ENCODE data around the gene CEP68. TPM values are rescaled to one million over a fixed set of nuclear protein-coding genes. Genes with fewer than 3 reads are reported as not detected.

The CEP68 gene
- total RNA-seq, 1 experiment from 2014 or later: 11.2 TPM

GRCh38 chr2:65092791-65093190, 36.6 kb downstream of the CEP68 start:
- ChIA-PET CTCF (no interaction called here), RAD21 (ENCODE audit: low non-redundant PET in 1 of 2, low total read pairs in 2 of 2, uncharacterized antibody in 2 of 2, unreplicated experiment in 2 of 2) (no interaction called here), POLR2A (no interaction called here)
- H3K4me1 ChIP-seq (ENCODE audit: control insufficient read depth in 1 of 2, insufficient read depth in 2 of 2, low read length in 2 of 2): no peaks in the 10 kb centered on the region
- ATAC-seq (no peak), DNase-seq (ENCODE audit: low read depth, low spot score) (no peak)
- no peaks in the 10 kb centered on the region for H3K27me3 ChIP-seq (ENCODE audit: insufficient read depth, low read length)
- H3K36me3 ChIP-seq (ENCODE audit: control insufficient read depth in 1 of 2, insufficient read depth in 2 of 2, low read length in 2 of 2): peaks cover 22 to 28% of the 10 kb centered on the region in 2 experiments; a peak in 3 of 4 replicates
- H3K9me3 ChIP-seq (ENCODE audit: control insufficient read depth in 1 of 2, insufficient read depth in 1 of 2, low read depth in 1 of 2, low read length in 2 of 2): no peaks in the 10 kb centered on the region
- peaks cover 84% of the 10 kb centered on the region for H3K79me2 ChIP-seq (ENCODE audit: insufficient read depth, low read length)
- H3K9ac ChIP-seq (ENCODE audit: low read length): no peak overlapping the region
- no peak overlapping the region for H3K4me3 ChIP-seq (replicated peaks in 1 of 2; ENCODE audit: low read depth in 1 of 2, low read length in 2 of 2)
- no TSS peak for BruUV-seq (replicated peaks)
- H3K9me2 ChIP-seq (ENCODE audit: insufficient read depth): no peaks in the 10 kb centered on the region
- TF ChIP-seq EZH2phosphoT487 (IDR thresholded peaks at IDR 0.05; ENCODE audit: borderline replicate concordance) (no peak), ZBTB33 (IDR thresholded peaks at IDR 0.05; ENCODE audit: extremely low read depth, insufficient replicate concordance, low read length) (no peak), EGR1 (IDR thresholded peaks at IDR 0.05; ENCODE audit: low read depth) (no peak), SIN3A (IDR thresholded peaks at IDR 0.05; ENCODE audit: low read depth) (no peak), CEBPB (IDR thresholded peaks at IDR 0.05; ENCODE audit: low read depth) (no peak), TCF7L2 (IDR thresholded peaks at IDR 0.05; ENCODE audit: borderline replicate concordance, extremely low read depth, insufficient read depth, insufficient read length) (no peak), CBX3 (IDR thresholded peaks at IDR 0.05; ENCODE audit: low read depth) (no peak), ELF1 (IDR thresholded peaks at IDR 0.05; ENCODE audit: borderline replicate concordance, low read depth) (no peak), POLR2AphosphoS5 (IDR thresholded peaks at IDR 0.05; ENCODE audit: low read depth, low read length) (no peak), RAD21 (IDR thresholded peaks at IDR 0.05; ENCODE audit: low read depth) (no peak), YY1 (IDR thresholded peaks at IDR 0.05; ENCODE audit: extremely low read depth, insufficient replicate concordance, low read depth, low read length) (no peak), POLR2A (IDR thresholded peaks at IDR 0.05; ENCODE audit: borderline replicate concordance, extremely low read depth, insufficient read depth, insufficient read length) (no peak), SRF (IDR thresholded peaks at IDR 0.05; ENCODE audit: low read depth) (no peak), FOSL1 (IDR thresholded peaks at IDR 0.05; ENCODE audit: low read depth) (no peak), EZH2 (IDR thresholded peaks at IDR 0.05) (no peak), ZNF274 (IDR thresholded peaks at IDR 0.05; ENCODE audit: low read depth, low read length) (no peak), SP1 (IDR thresholded peaks at IDR 0.05; ENCODE audit: low read depth) (no peak)
- TF ChIP-seq, protein P1, sequence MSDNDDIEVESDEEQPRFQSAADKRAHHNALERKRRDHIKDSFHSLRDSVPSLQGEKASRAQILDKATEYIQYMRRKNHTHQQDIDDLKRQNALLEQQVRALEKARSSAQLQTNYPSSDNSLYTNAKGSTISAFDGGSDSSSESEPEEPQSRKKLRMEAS (IDR thresholded peaks at IDR 0.05): no peak
- TF ChIP-seq, protein P2, sequence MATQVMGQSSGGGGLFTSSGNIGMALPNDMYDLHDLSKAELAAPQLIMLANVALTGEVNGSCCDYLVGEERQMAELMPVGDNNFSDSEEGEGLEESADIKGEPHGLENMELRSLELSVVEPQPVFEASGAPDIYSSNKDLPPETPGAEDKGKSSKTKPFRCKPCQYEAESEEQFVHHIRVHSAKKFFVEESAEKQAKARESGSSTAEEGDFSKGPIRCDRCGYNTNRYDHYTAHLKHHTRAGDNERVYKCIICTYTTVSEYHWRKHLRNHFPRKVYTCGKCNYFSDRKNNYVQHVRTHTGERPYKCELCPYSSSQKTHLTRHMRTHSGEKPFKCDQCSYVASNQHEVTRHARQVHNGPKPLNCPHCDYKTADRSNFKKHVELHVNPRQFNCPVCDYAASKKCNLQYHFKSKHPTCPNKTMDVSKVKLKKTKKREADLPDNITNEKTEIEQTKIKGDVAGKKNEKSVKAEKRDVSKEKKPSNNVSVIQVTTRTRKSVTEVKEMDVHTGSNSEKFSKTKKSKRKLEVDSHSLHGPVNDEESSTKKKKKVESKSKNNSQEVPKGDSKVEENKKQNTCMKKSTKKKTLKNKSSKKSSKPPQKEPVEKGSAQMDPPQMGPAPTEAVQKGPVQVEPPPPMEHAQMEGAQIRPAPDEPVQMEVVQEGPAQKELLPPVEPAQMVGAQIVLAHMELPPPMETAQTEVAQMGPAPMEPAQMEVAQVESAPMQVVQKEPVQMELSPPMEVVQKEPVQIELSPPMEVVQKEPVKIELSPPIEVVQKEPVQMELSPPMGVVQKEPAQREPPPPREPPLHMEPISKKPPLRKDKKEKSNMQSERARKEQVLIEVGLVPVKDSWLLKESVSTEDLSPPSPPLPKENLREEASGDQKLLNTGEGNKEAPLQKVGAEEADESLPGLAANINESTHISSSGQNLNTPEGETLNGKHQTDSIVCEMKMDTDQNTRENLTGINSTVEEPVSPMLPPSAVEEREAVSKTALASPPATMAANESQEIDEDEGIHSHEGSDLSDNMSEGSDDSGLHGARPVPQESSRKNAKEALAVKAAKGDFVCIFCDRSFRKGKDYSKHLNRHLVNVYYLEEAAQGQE (IDR thresholded peaks at IDR 0.05; ENCODE audit: low read depth): no peak
- TF ChIP-seq, protein P3, sequence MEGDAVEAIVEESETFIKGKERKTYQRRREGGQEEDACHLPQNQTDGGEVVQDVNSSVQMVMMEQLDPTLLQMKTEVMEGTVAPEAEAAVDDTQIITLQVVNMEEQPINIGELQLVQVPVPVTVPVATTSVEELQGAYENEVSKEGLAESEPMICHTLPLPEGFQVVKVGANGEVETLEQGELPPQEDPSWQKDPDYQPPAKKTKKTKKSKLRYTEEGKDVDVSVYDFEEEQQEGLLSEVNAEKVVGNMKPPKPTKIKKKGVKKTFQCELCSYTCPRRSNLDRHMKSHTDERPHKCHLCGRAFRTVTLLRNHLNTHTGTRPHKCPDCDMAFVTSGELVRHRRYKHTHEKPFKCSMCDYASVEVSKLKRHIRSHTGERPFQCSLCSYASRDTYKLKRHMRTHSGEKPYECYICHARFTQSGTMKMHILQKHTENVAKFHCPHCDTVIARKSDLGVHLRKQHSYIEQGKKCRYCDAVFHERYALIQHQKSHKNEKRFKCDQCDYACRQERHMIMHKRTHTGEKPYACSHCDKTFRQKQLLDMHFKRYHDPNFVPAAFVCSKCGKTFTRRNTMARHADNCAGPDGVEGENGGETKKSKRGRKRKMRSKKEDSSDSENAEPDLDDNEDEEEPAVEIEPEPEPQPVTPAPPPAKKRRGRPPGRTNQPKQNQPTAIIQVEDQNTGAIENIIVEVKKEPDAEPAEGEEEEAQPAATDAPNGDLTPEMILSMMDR (IDR thresholded peaks at IDR 0.05 in 2 of 3, conservative IDR thresholded peaks at IDR 0.05 in 1 of 3; ENCODE audit: borderline replicate concordance in 1 of 3, insufficient read depth in 1 of 3, low read depth in 2 of 3, low read length in 2 of 3): no peak
- 0 out of 2 replicates have a peak, but pooled peaks cover 14% of the 10 kb centered on the region for H4K20me1 ChIP-seq (ENCODE audit: insufficient read depth)
- no peak overlapping the region for H3K27ac ChIP-seq (ENCODE audit: low read depth, low read length)
- no peak overlapping the region for H2AFZ ChIP-seq (ENCODE audit: low read depth, low read length, poor library complexity, severe bottlenecking)
- H3K4me2 ChIP-seq (ENCODE audit: low read length): no peak overlapping the region
- intact Hi-C loops (cut with micrococcal nuclease): no loop called here
